Right lobe of liver (tissue), 5 donors: Measurements from ENCODE around the gene IQCN. TPM values are rescaled to one million over a fixed set of nuclear protein-coding genes. Genes with fewer than 3 reads are reported as not detected.

Source experiments
- microRNA-seq, 2 donors: library from miRNA; unstranded; fragments of <30 nt; microRNA quantifications; one replicate each; pipeline ENCODE4, GENCODE V29; 2019 to 2020
- small RNA-seq, 2 experiments: library from RNA; depleted of rRNA; stranded (forward); fragments of <200 nt; gene quantifications; one replicate each; pipeline ENCODE3, GENCODE V24; 2016
- total RNA-seq, 6 experiments: library from RNA; depleted of rRNA in 2 of 6; stranded (reverse); fragments of >200 nt in 2 of 6; fragmentation: NEBNext Ultra II Directional in 3 of 6; extraction: Animal tissue kit (Norgen Biotek cat#: 25700) in 3 of 6; gene quantifications; one replicate each; pipeline versions ENCODE4 v1.1.0 to v1.2.4, GENCODE V29; 2016 to 2023
- donor health status: DM: no; HTN: no; CAD: no.
- donor health status: DM: no; HTN: no; CAD: no.
- donor health status: DM: no; HTN: yes; CAD: no.
- donor health status: DM: no; HTN: yes; CAD: no.

Gene IQCN
- total RNA-seq, 6 experiments from 2014 or later = 0.82 to 5.3 (median 2.5) TPM

Small RNA genes lying within 50 kb of the gene (microRNA-seq; reads per million reads assigned to microRNA genes)
- 2.9 to 5.2 reads per million in 2 donors for gene MIR3188

Small RNA genes lying within 50 kb of the gene (small RNA-seq; reads per million reads assigned to genes)
- gene MIR3188 (0.39 to 0.65 reads per million in 2 experiments), gene RPL39P38 (0 reads per million in 2 experiments)

Other genes starting within 250 kb of the IQCN start
- gene IL12RB1, start 187.5 kb downstream of the IQCN start, total RNA-seq = 1 to 10 TPM in 1 of 6 experiments, under 1 TPM in 5; 0.25 to 2.0 (median 0.70) TPM
- 10 to 100 TPM in 3 of 6 experiments, 1 to 10 TPM in 3; 8.0 to 17.9 (median 10.0) TPM for gene MAST3, start 176.7 kb downstream of the IQCN start, total RNA-seq
- 10 to 100 TPM; 11.1 to 21.4 (median 14.6) TPM for gene PIK3R2, start 121.3 kb downstream of the IQCN start, total RNA-seq
- gene IFI30, start 100.6 kb downstream of the IQCN start, total RNA-seq = 100 to 1,000 TPM in 3 of 6 experiments, 10 to 100 TPM in 3; 54.0 to 205 (median 91.8) TPM
- gene MPV17L2, start 81.2 kb downstream of the IQCN start, total RNA-seq = 10 to 100 TPM in 2 of 6 experiments, 1 to 10 TPM in 4; 6.5 to 26.4 (median 7.5) TPM
- 1 to 10 TPM in 3 of 6 experiments, under 1 TPM in 3; 0.81 to 2.6 (median 1.4) TPM for gene RAB3A, start 70.4 kb downstream of the IQCN start, total RNA-seq
- 1 to 10 TPM in 1 of 6 experiments, under 1 TPM in 5; 0.25 to 1.1 (median 0.57) TPM for gene PDE4C, start 48.0 kb downstream of the IQCN start, total RNA-seq
- 100 to 1,000 TPM in 4 of 6 experiments, 10 to 100 TPM in 2; 29.3 to 188 (median 134) TPM for gene JUND, start 7.2 kb upstream of the IQCN start, total RNA-seq
- 100 to 1,000 TPM in 2 of 6 experiments, 10 to 100 TPM in 4; 37.6 to 139 (median 47.3) TPM for gene LSM4, start 48.6 kb upstream of the IQCN start, total RNA-seq
- 10 to 100 TPM; 33.0 to 55.5 (median 40.7) TPM for gene PGPEP1, start 66.1 kb upstream of the IQCN start, total RNA-seq
- gene GDF15, start 111.7 kb upstream of the IQCN start, total RNA-seq = 100 to 1,000 TPM in 2 of 6 experiments, 10 to 100 TPM in 2, 1 to 10 TPM in 1, under 1 TPM in 1; 0.88 to 160 (median 57.5) TPM
- 10 to 100 TPM in 1 of 6 experiments, 1 to 10 TPM in 5; 1.9 to 12.6 (median 3.2) TPM for gene LRRC25, start 123.2 kb upstream of the IQCN start, total RNA-seq
- gene SSBP4, start 144.9 kb upstream of the IQCN start, total RNA-seq = 10 to 100 TPM; 12.8 to 23.9 (median 15.9) TPM
- 1 to 10 TPM; 6.5 to 8.3 (median 7.8) TPM for gene ISYNA1, start 163.7 kb upstream of the IQCN start, total RNA-seq
- 10 to 100 TPM in 2 of 6 experiments, 1 to 10 TPM in 4; 5.3 to 11.9 (median 8.6) TPM for gene ELL, start 247.6 kb upstream of the IQCN start, total RNA-seq